Skeletal muscle tissue (tissue), 4 donors: ENCODE results near the gene CTIF. TPM values are rescaled to one million over a fixed set of nuclear protein-coding genes. Genes with fewer than 3 reads are reported as not detected.

Experiments used
- H3K27ac ChIP-seq: one replicate; pipeline ENCODE4 v1.7.0; 2013; ENCODE audit warnings: mild to moderate bottlenecking, low read depth, low read length, inconsistent platforms
- H3K27me3 ChIP-seq, 3 donors: one replicate each; pipeline ENCODE4 v1.7.0; 2013; ENCODE audit warnings: low read length in 3 of 3; ENCODE audit not compliant: control insufficient read depth in 3 of 3, insufficient read depth in 3 of 3
- H3K36me3 ChIP-seq, 3 donors: one replicate each; pipeline ENCODE4 v1.7.0; 2013; ENCODE audit warnings: low read length in 3 of 3; ENCODE audit not compliant: control insufficient read depth in 3 of 3, insufficient read depth in 3 of 3
- H3K4me1 ChIP-seq, 3 donors: one replicate each; pipeline ENCODE4 v1.7.0; 2013; ENCODE audit warnings: low read length in 3 of 3, mild to moderate bottlenecking in 3 of 3; ENCODE audit not compliant: control insufficient read depth in 3 of 3, insufficient read depth in 3 of 3
- H3K4me3 ChIP-seq, 3 donors: one replicate each; pipeline ENCODE4 v1.7.0; 2013; ENCODE audit warnings: low read length in 3 of 3
- H3K9ac ChIP-seq, 3 donors: one replicate each; pipeline ENCODE4 v1.7.0; 2013; ENCODE audit warnings: low read length in 3 of 3, mild to moderate bottlenecking in 3 of 3, moderate library complexity in 2 of 3, low read depth in 1 of 3
- H3K9me3 ChIP-seq, 3 donors: one replicate each; pipeline ENCODE4 v1.7.0; 2013; ENCODE audit warnings: low read length in 3 of 3; ENCODE audit not compliant: control insufficient read depth in 3 of 3
- total RNA-seq: library from RNA; depleted of rRNA; stranded (reverse); fragments of >200 nt; gene quantifications from one replicate; pipeline ENCODE4 v1.2.3, GENCODE V29; 2014
- donor health status: Osteomylitis.

Gene CTIF
- total RNA-seq, 1 donor from 2014 or later, result 16.7 TPM

GRCh38 chr18:48718251-48718959 is 179.6 kb downstream of the CTIF start:
- H3K36me3 ChIP-seq, result peaks cover 2 to 6% (median 3%) of the 10 kb centered on the region in 3 donors
- H3K4me1 ChIP-seq, result peaks cover 28 to 45% (median 42%) of the 10 kb centered on the region in 3 donors
- no peaks in the 10 kb centered on the region for H3K9me3 ChIP-seq
- no peak overlapping the region for H3K4me3 ChIP-seq
- H3K27ac ChIP-seq, result no peak overlapping the region
- H3K27me3 ChIP-seq, result no peaks in the 10 kb centered on the region
- no peak overlapping the region for H3K9ac ChIP-seq

- H3K36me3 ChIP-seq, result peaks cover 2 to 6% (median 3%) of the 10 kb centered on the region in 3 donors
- no peaks in the 10 kb centered on the region for H3K9me3 ChIP-seq
- no peak overlapping the region for H3K4me3 ChIP-seq
- H3K27ac ChIP-seq, result no peak overlapping the region
- H3K9ac ChIP-seq, result no peak overlapping the region
- H3K4me1 ChIP-seq, result peaks cover 19 to 36% (median 34%) of the 10 kb centered on the region in 3 donors
- no peaks in the 10 kb centered on the region for H3K27me3 ChIP-seq
These were observed 180.6 kb downstream of the CTIF start for GRCh38 chr18:48719388-48719787.

GRCh38 chr18:48719974-48720654 is 181.3 kb downstream of the CTIF start:
- no peaks in the 10 kb centered on the region for H3K9me3 ChIP-seq

GRCh38 chr18:48720655-48721025 is 181.8 kb downstream of the CTIF start:
- H3K27ac ChIP-seq, result no peak overlapping the region
- H3K9me3 ChIP-seq, result no peaks in the 10 kb centered on the region
- no peak overlapping the region for H3K4me3 ChIP-seq
- H3K9ac ChIP-seq, result no peak overlapping the region
- no peaks in the 10 kb centered on the region for H3K27me3 ChIP-seq
- H3K36me3 ChIP-seq, result peaks cover 2 to 6% (median 3%) of the 10 kb centered on the region in 3 donors
- peaks cover 16 to 29% (median 25%) of the 10 kb centered on the region in 3 donors for H3K4me1 ChIP-seq

More at GRCh38 chr18:48719974-48720654, 181.3 kb downstream of the CTIF start:
- H3K27ac ChIP-seq, result no peak overlapping the region
- no peak overlapping the region for H3K9ac ChIP-seq
- H3K27me3 ChIP-seq, result no peaks in the 10 kb centered on the region
- H3K4me1 ChIP-seq, result peaks cover 16 to 33% (median 30%) of the 10 kb centered on the region in 3 donors
- no peak overlapping the region for H3K4me3 ChIP-seq
- H3K36me3 ChIP-seq, result peaks cover 2 to 6% (median 3%) of the 10 kb centered on the region in 3 donors

- H3K4me3 ChIP-seq, result no peak overlapping the region
- H3K9ac ChIP-seq, result no peak overlapping the region
- H3K36me3 ChIP-seq, result peaks cover 2 to 6% (median 3%) of the 10 kb centered on the region in 3 donors
- H3K27ac ChIP-seq, result no peak overlapping the region
- no peaks in the 10 kb centered on the region for H3K27me3 ChIP-seq
- peaks cover 0 to 1% (median 0%) of the 10 kb centered on the region in 3 donors for H3K9me3 ChIP-seq
- peaks cover 12 to 23% (median 19%) of the 10 kb centered on the region in 3 donors for H3K4me1 ChIP-seq
These were observed 182.5 kb downstream of the CTIF start for GRCh38 chr18:48721312-48721711.

GRCh38 chr18:48723016-48723415 is 184.2 kb downstream of the CTIF start:
- H3K36me3 ChIP-seq, result peaks cover 2 to 6% (median 3%) of the 10 kb centered on the region in 3 donors
- H3K9ac ChIP-seq, result no peak overlapping the region
- H3K27me3 ChIP-seq, result no peaks in the 10 kb centered on the region
- no peak overlapping the region for H3K27ac ChIP-seq
- H3K4me3 ChIP-seq, result no peak overlapping the region
- H3K4me1 ChIP-seq, result peaks cover 12 to 22% (median 19%) of the 10 kb centered on the region in 3 donors
- H3K9me3 ChIP-seq, result peaks cover 0 to 2% (median 0%) of the 10 kb centered on the region in 3 donors

- Histone ChIP-seq H3K36me3 (peaks cover 0 to under 1% (median under 1%) of the 10 kb centered on the region in 3 donors), H3K4me3 (no peak overlapping the region), H3K27me3 (no peaks in the 10 kb centered on the region), H3K27ac (no peak overlapping the region), H3K4me1 (peaks cover 14 to 29% (median 19%) of the 10 kb centered on the region in 3 donors), H3K9me3 (peaks cover 0 to 2% (median 0%) of the 10 kb centered on the region in 3 donors), H3K9ac (no peak overlapping the region)
These were observed 185.0 kb downstream of the CTIF start for GRCh38 chr18:48723837-48724236.

GRCh38 chr18:48724442-48724841 is 185.6 kb downstream of the CTIF start:
- peaks cover 14 to 29% (median 19%) of the 10 kb centered on the region in 3 donors for H3K4me1 ChIP-seq
- H3K9ac ChIP-seq, result no peak overlapping the region

GRCh38 chr18:48724939-48725338 is 186.1 kb downstream of the CTIF start:
- Histone ChIP-seq H3K27ac (no peak overlapping the region), H3K36me3 (no peaks in the 10 kb centered on the region), H3K27me3 (no peaks in the 10 kb centered on the region), H3K4me1 (peaks cover 13 to 25% (median 18%) of the 10 kb centered on the region in 3 donors), H3K9me3 (peaks cover 0 to 2% (median 0%) of the 10 kb centered on the region in 3 donors), H3K9ac (no peak overlapping the region), H3K4me3 (no peak overlapping the region)

More at GRCh38 chr18:48724442-48724841, 185.6 kb downstream of the CTIF start:
- no peak overlapping the region for H3K27ac ChIP-seq
- H3K9me3 ChIP-seq, result peaks cover 0 to 2% (median 0%) of the 10 kb centered on the region in 3 donors
- H3K4me3 ChIP-seq, result no peak overlapping the region
- H3K27me3 ChIP-seq, result no peaks in the 10 kb centered on the region
- no peaks in the 10 kb centered on the region for H3K36me3 ChIP-seq

- no peak overlapping the region for H3K4me3 ChIP-seq
- H3K36me3 ChIP-seq, result no peaks in the 10 kb centered on the region
- no peak overlapping the region for H3K27ac ChIP-seq
- H3K9ac ChIP-seq, result no peak overlapping the region
- peaks cover 9 to 18% (median 11%) of the 10 kb centered on the region in 3 donors for H3K4me1 ChIP-seq
- peaks cover 0 to 2% (median 0%) of the 10 kb centered on the region in 3 donors for H3K9me3 ChIP-seq
- no peaks in the 10 kb centered on the region for H3K27me3 ChIP-seq
These were observed 186.7 kb downstream of the CTIF start for GRCh38 chr18:48725562-48725961.
